Neural crest cell (in vitro differentiated cells): ENCODE measurements around the gene RXRG. TPM values are rescaled to one million over a fixed set of nuclear protein-coding genes. Genes with fewer than 3 reads are reported as not detected.

Experiments
- DNase-seq: peaks from one replicate; pipeline ENCODE4 v3.0.0; 2021; ENCODE audit warnings: low read depth, mixed read lengths, low spot score
- H3K27ac Mint-ChIP-seq: one replicate; pipeline ENCODE4 v1.8.0; 2021; ENCODE audit warnings: mild to moderate bottlenecking, mixed read lengths; ENCODE audit not compliant: unreplicated experiment
- H3K27me3 Mint-ChIP-seq: 2 replicates; pipeline ENCODE4 v1.8.0; 2021; ENCODE audit warnings: low read depth, mild to moderate bottlenecking, mixed read lengths
- H3K36me3 Mint-ChIP-seq: 2 replicates; pipeline ENCODE4 v1.8.0; 2021; ENCODE audit warnings: low read depth, mild to moderate bottlenecking, mixed read lengths
- H3K4me1 Mint-ChIP-seq: 2 replicates; pipeline ENCODE4 v1.8.0; 2021; ENCODE audit warnings: mixed read lengths
- H3K4me3 Mint-ChIP-seq: one replicate; pipeline ENCODE4 v1.8.0; 2021; ENCODE audit warnings: mild to moderate bottlenecking, mixed read lengths
- H3K9me3 Mint-ChIP-seq: 2 replicates; pipeline ENCODE4 v1.8.0; 2021; ENCODE audit warnings: mixed read lengths
- total RNA-seq: library from RNA; stranded (reverse); gene quantifications from 2 replicates; pipeline ENCODE4 v1.2.1, GENCODE V29; 2021
- TF ChIP-seq, protein P1 (sequence below): fragments of 200-600 bp; sonication (generic); conservative IDR thresholded peaks from 2 replicates; pipeline ENCODE4 v1.5.0; 2021; ENCODE audit warnings: antibody characterized with exemption, mild to moderate bottlenecking

Gene RXRG
- total RNA-seq, 1 donor from 2014 or later = 6.7 TPM

DNA sequence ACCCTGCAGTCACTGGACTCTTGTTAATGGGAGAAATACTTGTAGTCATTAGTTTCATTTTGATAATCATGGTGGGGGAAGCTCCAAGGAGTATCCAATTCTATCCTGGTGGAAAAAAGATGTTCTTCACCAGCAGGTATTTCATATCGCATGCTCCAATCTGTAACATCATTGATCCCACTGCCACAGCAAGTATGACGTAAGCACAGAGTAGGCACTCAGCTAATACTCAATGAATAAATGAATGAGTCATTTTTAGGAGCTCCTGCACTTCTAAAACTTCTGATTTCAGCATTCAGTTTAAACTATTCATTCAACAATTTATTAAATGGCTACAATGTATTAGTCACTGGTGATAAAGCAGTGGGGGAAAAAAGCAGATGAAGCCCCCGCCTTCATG, 30.3 kb downstream of the RXRG start:
- no peak overlapping the region for H3K4me3 Mint-ChIP-seq
- TF ChIP-seq, protein P1, sequence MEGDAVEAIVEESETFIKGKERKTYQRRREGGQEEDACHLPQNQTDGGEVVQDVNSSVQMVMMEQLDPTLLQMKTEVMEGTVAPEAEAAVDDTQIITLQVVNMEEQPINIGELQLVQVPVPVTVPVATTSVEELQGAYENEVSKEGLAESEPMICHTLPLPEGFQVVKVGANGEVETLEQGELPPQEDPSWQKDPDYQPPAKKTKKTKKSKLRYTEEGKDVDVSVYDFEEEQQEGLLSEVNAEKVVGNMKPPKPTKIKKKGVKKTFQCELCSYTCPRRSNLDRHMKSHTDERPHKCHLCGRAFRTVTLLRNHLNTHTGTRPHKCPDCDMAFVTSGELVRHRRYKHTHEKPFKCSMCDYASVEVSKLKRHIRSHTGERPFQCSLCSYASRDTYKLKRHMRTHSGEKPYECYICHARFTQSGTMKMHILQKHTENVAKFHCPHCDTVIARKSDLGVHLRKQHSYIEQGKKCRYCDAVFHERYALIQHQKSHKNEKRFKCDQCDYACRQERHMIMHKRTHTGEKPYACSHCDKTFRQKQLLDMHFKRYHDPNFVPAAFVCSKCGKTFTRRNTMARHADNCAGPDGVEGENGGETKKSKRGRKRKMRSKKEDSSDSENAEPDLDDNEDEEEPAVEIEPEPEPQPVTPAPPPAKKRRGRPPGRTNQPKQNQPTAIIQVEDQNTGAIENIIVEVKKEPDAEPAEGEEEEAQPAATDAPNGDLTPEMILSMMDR = no peak
- no peak for DNase-seq
- peaks cover 9% of the 10 kb centered on the region for H3K4me1 Mint-ChIP-seq
- no peak overlapping the region for H3K27ac Mint-ChIP-seq
- H3K36me3 Mint-ChIP-seq = peaks cover 8% of the 10 kb centered on the region
- no peaks in the 10 kb centered on the region for H3K9me3 Mint-ChIP-seq
- peaks cover 3% of the 10 kb centered on the region for H3K27me3 Mint-ChIP-seq

DNA sequence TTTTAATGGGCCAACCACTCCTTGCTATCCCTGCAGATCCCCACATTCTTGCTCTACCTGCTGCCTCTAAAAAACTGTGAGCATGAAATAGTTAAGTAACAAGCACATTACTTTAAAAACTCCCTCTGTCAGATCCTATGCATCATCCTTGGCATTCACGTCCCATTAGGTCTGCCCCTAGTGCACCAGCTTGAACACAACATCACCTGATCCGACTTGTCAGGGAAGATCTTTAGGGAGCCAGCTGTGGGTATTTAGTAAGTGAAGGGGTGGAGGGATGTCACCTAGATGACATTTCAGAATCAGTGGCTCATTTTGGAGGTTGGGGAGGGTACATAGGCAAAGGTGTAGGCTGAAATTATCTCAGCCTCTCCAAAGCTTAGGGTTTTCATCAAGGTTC, 33.5 kb downstream of the RXRG start:
- TF ChIP-seq, protein P1 = no peak
- H3K36me3 Mint-ChIP-seq = peaks cover 8% of the 10 kb centered on the region
- no peak overlapping the region for H3K27ac Mint-ChIP-seq
- H3K4me1 Mint-ChIP-seq = peaks cover 11% of the 10 kb centered on the region
- no peak for DNase-seq
- H3K4me3 Mint-ChIP-seq = no peak overlapping the region
- H3K9me3 Mint-ChIP-seq = peaks cover 2% of the 10 kb centered on the region
- peaks cover 3% of the 10 kb centered on the region for H3K27me3 Mint-ChIP-seq

DNA sequence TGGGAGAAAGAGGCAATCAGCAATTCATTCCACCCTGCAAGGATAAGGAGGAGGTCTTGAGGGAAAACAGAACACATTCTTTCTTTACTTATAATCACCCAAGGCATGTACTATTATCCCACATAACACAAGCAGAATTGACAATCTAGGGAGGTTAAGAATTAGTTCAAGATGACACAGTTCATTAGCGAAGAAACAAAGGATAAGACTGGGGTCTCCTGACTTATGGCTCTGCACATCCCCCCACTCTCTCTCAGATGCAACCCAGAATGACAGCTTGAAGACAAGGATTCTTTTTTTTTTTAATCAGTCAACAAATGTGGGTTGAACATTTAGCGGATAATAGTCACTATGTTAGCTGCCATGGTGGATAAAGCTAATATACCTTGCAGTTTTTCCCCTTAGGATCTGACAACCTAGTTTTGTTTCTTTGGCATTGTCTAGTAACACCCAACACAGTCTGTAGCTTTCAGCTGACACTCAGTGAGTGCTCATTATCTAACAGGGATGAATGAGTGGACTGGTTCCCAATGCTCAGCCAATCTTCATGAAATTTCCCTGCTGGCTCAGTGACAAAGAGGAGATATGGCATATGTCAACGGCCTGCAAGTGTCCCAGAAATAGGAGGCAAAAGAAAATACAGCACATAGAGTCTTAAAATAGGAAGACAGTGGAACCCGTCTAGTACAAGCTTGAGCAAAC, 35.1 kb downstream of the RXRG start:
- Mint-ChIP-seq H3K4me3 (no peak overlapping the region), H3K36me3 (peaks cover under 1% of the 10 kb centered on the region), H3K9me3 (peaks cover 2% of the 10 kb centered on the region), H3K27ac (no peak overlapping the region), H3K4me1 (peaks cover 5% of the 10 kb centered on the region), H3K27me3 (no peaks in the 10 kb centered on the region)
- TF ChIP-seq, protein P1 = no peak
- no peak for DNase-seq

DNA sequence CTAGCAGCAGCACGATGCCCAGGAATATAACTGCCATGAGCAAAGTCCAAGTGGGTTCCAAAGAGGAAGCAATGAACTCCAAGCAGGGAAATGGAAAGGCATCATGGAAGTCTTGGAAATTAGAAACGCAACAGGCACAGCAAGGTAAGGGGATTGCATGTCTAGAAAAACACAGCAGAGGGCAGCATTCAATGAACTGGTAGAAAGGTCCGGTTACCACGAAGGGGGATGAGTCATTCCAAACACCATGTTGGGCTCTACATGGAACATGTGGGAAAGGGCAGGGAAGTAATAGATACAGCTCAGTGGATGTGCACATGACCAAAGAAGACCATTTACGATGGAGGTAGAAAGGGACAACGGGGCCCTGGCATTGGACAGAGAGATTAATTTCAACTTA, 36.4 kb downstream of the RXRG start:
- H3K27me3 Mint-ChIP-seq = no peaks in the 10 kb centered on the region
- peak; percentile 21 for DNase-seq

DNA sequence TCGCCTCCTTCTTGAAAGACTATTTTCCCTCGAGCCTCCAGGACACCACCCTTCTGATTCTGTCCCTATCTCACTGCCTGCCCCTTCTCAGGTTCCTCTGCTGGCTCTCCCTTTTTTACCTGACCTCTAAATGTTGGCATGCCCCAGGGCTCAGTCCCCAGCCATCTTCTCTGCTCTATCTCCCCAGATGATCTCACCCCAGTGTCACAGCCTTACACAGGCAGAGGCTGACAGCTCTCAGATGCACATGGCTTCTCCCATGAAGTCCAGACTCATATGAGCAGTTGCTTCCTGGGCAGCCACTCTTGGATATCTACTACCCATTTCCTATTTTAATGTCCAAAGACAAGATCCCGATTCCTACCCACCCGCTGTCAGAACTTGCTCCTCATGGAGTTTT, 37.5 kb downstream of the RXRG start:
- H3K27me3 Mint-ChIP-seq = no peaks in the 10 kb centered on the region
- H3K27ac Mint-ChIP-seq = peak overlapping the region; percentile 13

More for the DNA sequence above, 36.4 kb downstream of the RXRG start:
- H3K4me3 Mint-ChIP-seq = no peak overlapping the region
- peaks cover 2% of the 10 kb centered on the region for H3K9me3 Mint-ChIP-seq
- no peak overlapping the region for H3K27ac Mint-ChIP-seq
- H3K4me1 Mint-ChIP-seq = peaks cover 7% of the 10 kb centered on the region
- no peaks in the 10 kb centered on the region for H3K36me3 Mint-ChIP-seq
- TF ChIP-seq, protein P1 = peak; percentile 57

More for the DNA sequence above, 37.5 kb downstream of the RXRG start:
- no peaks in the 10 kb centered on the region for H3K36me3 Mint-ChIP-seq
- no peak overlapping the region for H3K4me3 Mint-ChIP-seq
- no peak for DNase-seq
- peaks cover 2% of the 10 kb centered on the region for H3K9me3 Mint-ChIP-seq
- H3K4me1 Mint-ChIP-seq = peaks cover 7% of the 10 kb centered on the region
- TF ChIP-seq, protein P1 = no peak
